Peyer's patch (tissue), 4 donors: ENCODE measurements around the gene TWNK.

Source experiments
- POLR2A ChIP-seq, 2 donors: fragments of 450-650 bp; IDR thresholded peaks; one replicate each; pipeline ENCODE4 v1.5.1; 2017; ENCODE audit warnings: antibody characterized with exemption in 2 of 2, mild to moderate bottlenecking in 2 of 2, moderate library complexity in 2 of 2
- TF ChIP-seq, protein P1 (sequence below), 6 experiments: fragments of 450-650 bp in 4 of 6; fragments of 200-600 bp in 2 of 6; sonication (generic) in 1 of 6; IDR thresholded peaks; one replicate each; pipeline ENCODE4 v1.5.1; 2017 to 2019; ENCODE audit warnings: antibody characterized with exemption in 6 of 6, mild to moderate bottlenecking in 3 of 6, moderate library complexity in 1 of 6

- peak; percentile 9 to 16 for TF ChIP-seq POLR2A (IDR thresholded peaks at IDR 0.05)
- TF ChIP-seq, protein P1, sequence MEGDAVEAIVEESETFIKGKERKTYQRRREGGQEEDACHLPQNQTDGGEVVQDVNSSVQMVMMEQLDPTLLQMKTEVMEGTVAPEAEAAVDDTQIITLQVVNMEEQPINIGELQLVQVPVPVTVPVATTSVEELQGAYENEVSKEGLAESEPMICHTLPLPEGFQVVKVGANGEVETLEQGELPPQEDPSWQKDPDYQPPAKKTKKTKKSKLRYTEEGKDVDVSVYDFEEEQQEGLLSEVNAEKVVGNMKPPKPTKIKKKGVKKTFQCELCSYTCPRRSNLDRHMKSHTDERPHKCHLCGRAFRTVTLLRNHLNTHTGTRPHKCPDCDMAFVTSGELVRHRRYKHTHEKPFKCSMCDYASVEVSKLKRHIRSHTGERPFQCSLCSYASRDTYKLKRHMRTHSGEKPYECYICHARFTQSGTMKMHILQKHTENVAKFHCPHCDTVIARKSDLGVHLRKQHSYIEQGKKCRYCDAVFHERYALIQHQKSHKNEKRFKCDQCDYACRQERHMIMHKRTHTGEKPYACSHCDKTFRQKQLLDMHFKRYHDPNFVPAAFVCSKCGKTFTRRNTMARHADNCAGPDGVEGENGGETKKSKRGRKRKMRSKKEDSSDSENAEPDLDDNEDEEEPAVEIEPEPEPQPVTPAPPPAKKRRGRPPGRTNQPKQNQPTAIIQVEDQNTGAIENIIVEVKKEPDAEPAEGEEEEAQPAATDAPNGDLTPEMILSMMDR (IDR thresholded peaks at IDR 0.05) = peak in 3 of 6 experiments; percentile 21 to 26 (median 26)
Measured at GRCh38 chr10:100970914-100971811, 16.2 kb upstream of the TWNK start.
